HG03025 (cell line): ENCODE results near the gene ARHGAP8.
"Not testable (repeated sequence)": the region's sequence is repeated elsewhere in the genome, so short reads cannot be mapped to it uniquely, and the experiment has no call there.

Experiments
- ATAC-seq: cut with Tn5 transposase; IDR thresholded peaks from one replicate; pipeline ENCODE4 v1.9.1; 2021; ENCODE audit warnings: mild to moderate bottlenecking, moderate library complexity; ENCODE audit not compliant: unreplicated experiment, low FRiP score

The ARHGAP8 gene

GRCh38 chr22:44847380-44847779 is 95.0 kb downstream of the ARHGAP8 start:
- ATAC-seq = no peak

- no peak for ATAC-seq
Measured at GRCh38 chr22:44847892-44848291, 95.5 kb downstream of the ARHGAP8 start.

GRCh38 chr22:44848296-44848741 is 95.9 kb downstream of the ARHGAP8 start:
- ATAC-seq = no peak

- ATAC-seq = no peak
Measured at GRCh38 chr22:44848791-44849420, 96.5 kb downstream of the ARHGAP8 start.

- no peak for ATAC-seq
Measured at GRCh38 chr22:44850946-44851345, 98.6 kb downstream of the ARHGAP8 start.

GRCh38 chr22:44854641-44855040 is 102.3 kb downstream of the ARHGAP8 start:
- ATAC-seq = not testable (repeated sequence)

- ATAC-seq = no peak
Measured at GRCh38 chr22:44855855-44856254, 103.5 kb downstream of the ARHGAP8 start.

- ATAC-seq = not testable (repeated sequence)
Measured at GRCh38 chr22:44858819-44859218, 106.4 kb downstream of the ARHGAP8 start.

- ATAC-seq = no peak
Measured at GRCh38 chr22:44859641-44860040, 107.3 kb downstream of the ARHGAP8 start.

GRCh38 chr22:44860311-44860710 is 107.9 kb downstream of the ARHGAP8 start:
- no peak for ATAC-seq

- no peak for ATAC-seq
Measured at GRCh38 chr22:44861245-44861644, 108.9 kb downstream of the ARHGAP8 start.

GRCh38 chr22:44862281-44862680 is 109.9 kb downstream of the ARHGAP8 start:
- ATAC-seq = no peak

GRCh38 chr22:44862981-44863860 is 110.8 kb downstream of the ARHGAP8 start:
- no peak for ATAC-seq

- ATAC-seq = no peak
Measured at GRCh38 chr22:44865193-44866057, 113.0 kb downstream of the ARHGAP8 start.

- ATAC-seq = no peak
Measured at GRCh38 chr22:44869196-44869595, 116.8 kb downstream of the ARHGAP8 start.

- ATAC-seq = no peak
Measured at GRCh38 chr22:44870021-44870420, 117.6 kb downstream of the ARHGAP8 start.

GRCh38 chr22:44871782-44872181 is 119.4 kb downstream of the ARHGAP8 start:
- no peak for ATAC-seq

GRCh38 chr22:44876921-44877320 is 124.5 kb downstream of the ARHGAP8 start:
- ATAC-seq = no peak

- no peak for ATAC-seq
Measured at GRCh38 chr22:44878483-44879300, 126.3 kb downstream of the ARHGAP8 start.

GRCh38 chr22:44879301-44879680 is 126.9 kb downstream of the ARHGAP8 start:
- ATAC-seq = no peak
